WTC11 (cell line): ENCODE data around the gene EHMT1. TPM values are rescaled to one million over a fixed set of nuclear protein-coding genes. Genes with fewer than 3 reads are reported as not detected.
A peak's percentile ranks its signal among the peaks of the same experiment; 100 is the strongest.

ENCODE experiments used
- ATAC-seq: fragments of 200-7000 bp; cut with Tn5 transposase; 2 replicates; pipeline ENCODE4 v1.10.0; 2021; ENCODE audit warnings: mild to moderate bottlenecking, moderate library complexity
- CTCF ChIA-PET: fragments of 300-600 bp; sonication (Branson Sonifier 250); formaldehyde crosslinking; loops from one replicate; lab custom pipeline; 2021; ENCODE audit warnings: antibody characterized with exemption; lab: Charles Lee
- POLR2A ChIA-PET: fragments of 350-600 bp; sonication (Branson Sonifier 250); formaldehyde crosslinking; loops from one replicate; lab custom pipeline; 2021; ENCODE audit warnings: antibody characterized with exemption; lab: Charles Lee
- DNase-seq: peaks from one replicate; pipeline ENCODE4 v3.0.0; 2021; ENCODE audit warnings: low spot score
- H3K27ac Mint-ChIP-seq: 2 replicates; pipeline ENCODE4 v1.8.0; 2021; ENCODE audit warnings: mixed read lengths
- H3K27me3 Mint-ChIP-seq: 2 replicates; pipeline ENCODE4 v1.8.0; 2021; ENCODE audit warnings: low read depth, mild to moderate bottlenecking, moderate library complexity, mixed read lengths
- H3K36me3 Mint-ChIP-seq: 2 replicates; pipeline ENCODE4 v1.8.0; 2021; ENCODE audit warnings: mixed read lengths
- H3K4me1 Mint-ChIP-seq: 2 replicates; pipeline ENCODE4 v1.8.0; 2022; ENCODE audit warnings: mixed read lengths
- H3K4me3 Mint-ChIP-seq: 2 replicates; pipeline ENCODE4 v1.8.0; 2021; ENCODE audit warnings: mild to moderate bottlenecking, moderate library complexity, mixed read lengths
- H3K9me3 Mint-ChIP-seq: 2 replicates; pipeline ENCODE4 v1.8.0; 2021; ENCODE audit warnings: mixed read lengths
- ATF1 ChIP-seq: sonication (generic); formaldehyde crosslinking; IDR thresholded peaks from 2 replicates; pipeline ENCODE4 v1.8.1; 2023; ENCODE audit warnings: mild to moderate bottlenecking, moderate library complexity, missing genetic modification reagents
- CREB1 ChIP-seq: sonication (generic); formaldehyde crosslinking; IDR thresholded peaks from 2 replicates; pipeline ENCODE4 v1.8.0; 2023; ENCODE audit warnings: mild to moderate bottlenecking, missing genetic modification reagents
- ETV6 ChIP-seq: sonication (generic); formaldehyde crosslinking; IDR thresholded peaks from 2 replicates; pipeline ENCODE4 v1.8.1; 2022; ENCODE audit warnings: mild to moderate bottlenecking, missing genetic modification reagents
- FOXJ3 ChIP-seq: sonication (generic); formaldehyde crosslinking; IDR thresholded peaks from 2 replicates; pipeline ENCODE4 v1.9.0; 2021; ENCODE audit warnings: missing genetic modification reagents, mild to moderate bottlenecking, borderline replicate concordance
- HMGXB4 ChIP-seq: sonication (generic); formaldehyde crosslinking; IDR thresholded peaks from 2 replicates; pipeline ENCODE4 v1.8.1; 2023; ENCODE audit warnings: mild to moderate bottlenecking, moderate library complexity, missing genetic modification reagents
- IRF1 ChIP-seq: sonication (generic); formaldehyde crosslinking; IDR thresholded peaks from 2 replicates; pipeline ENCODE4 v1.8.0; 2023; ENCODE audit warnings: missing genetic modification reagents
- IRF2 ChIP-seq: sonication (generic); formaldehyde crosslinking; IDR thresholded peaks from 2 replicates; pipeline ENCODE4 v1.8.0; 2022; ENCODE audit warnings: low read depth, missing genetic modification reagents, borderline replicate concordance
- KAT7 ChIP-seq: sonication (generic); formaldehyde crosslinking; IDR thresholded peaks from 2 replicates; pipeline ENCODE4 v1.8.1; 2023; ENCODE audit warnings: missing genetic modification reagents, mild to moderate bottlenecking, borderline replicate concordance
- MAX ChIP-seq: sonication (generic); formaldehyde crosslinking; IDR thresholded peaks from 2 replicates; pipeline ENCODE4 v1.8.0; 2022; ENCODE audit warnings: mild to moderate bottlenecking, missing genetic modification reagents
- MLX ChIP-seq: sonication (generic); formaldehyde crosslinking; IDR thresholded peaks from 2 replicates; pipeline ENCODE4 v1.8.1; 2023; ENCODE audit warnings: mild to moderate bottlenecking, missing genetic modification reagents, moderate library complexity
- NFATC4 ChIP-seq: fragments of 250-450 bp; sonication (Bioruptor Pico); IDR thresholded peaks from 2 replicates; pipeline ENCODE4 v1.9.0; 2021; ENCODE audit warnings: mild to moderate bottlenecking
- NFE2L1 ChIP-seq: sonication (generic); formaldehyde crosslinking; IDR thresholded peaks from 2 replicates; pipeline ENCODE4 v1.8.1; 2023; ENCODE audit warnings: missing genetic modification reagents
- NR1H2 ChIP-seq: sonication (generic); formaldehyde crosslinking; IDR thresholded peaks from 2 replicates; pipeline ENCODE4 v1.9.0; 2021; ENCODE audit warnings: mild to moderate bottlenecking, moderate library complexity, missing genetic modification reagents
- NR3C1 ChIP-seq: sonication (generic); formaldehyde crosslinking; conservative IDR thresholded peaks from 2 replicates; pipeline ENCODE4 v1.8.1; 2023; ENCODE audit warnings: low read depth, mild to moderate bottlenecking, missing genetic modification reagents
- OVOL2 ChIP-seq: fragments of 250-450 bp; sonication (Bioruptor Pico); IDR thresholded peaks from 2 replicates; pipeline ENCODE4 v1.9.0; 2021; ENCODE audit warnings: mild to moderate bottlenecking, borderline replicate concordance
- RORB ChIP-seq: fragments of 250-450 bp; sonication (Bioruptor Pico); IDR thresholded peaks from 2 replicates; pipeline ENCODE4 v1.9.0; 2021; ENCODE audit warnings: mild to moderate bottlenecking
- SMAD4 ChIP-seq: sonication (generic); formaldehyde crosslinking; IDR thresholded peaks from 2 replicates; pipeline ENCODE4 v1.8.0; 2022; ENCODE audit warnings: mild to moderate bottlenecking, missing genetic modification reagents
- STAT6 ChIP-seq: sonication (generic); formaldehyde crosslinking; conservative IDR thresholded peaks from 2 replicates; pipeline ENCODE4 v1.8.1; 2023; ENCODE audit warnings: mild to moderate bottlenecking, low read depth, missing genetic modification reagents, moderate library complexity
- TCF7 ChIP-seq: sonication (generic); formaldehyde crosslinking; IDR thresholded peaks from 2 replicates; pipeline ENCODE4 v1.8.0; 2022; ENCODE audit warnings: mild to moderate bottlenecking, low read depth, missing genetic modification reagents, moderate library complexity
- TP53 ChIP-seq: sonication (generic); formaldehyde crosslinking; IDR thresholded peaks from 2 replicates; pipeline ENCODE4 v1.8.1; 2023; ENCODE audit warnings: mild to moderate bottlenecking, missing genetic modification reagents
- ZNF281 ChIP-seq: sonication (generic); formaldehyde crosslinking; IDR thresholded peaks from 2 replicates; pipeline ENCODE4 v1.8.0; 2023; ENCODE audit warnings: mild to moderate bottlenecking, missing genetic modification reagents
- ZNF396 ChIP-seq: fragments of 250-450 bp; sonication (Bioruptor Pico); IDR thresholded peaks from 2 replicates; pipeline ENCODE4 v1.8.0; 2021; ENCODE audit warnings: mild to moderate bottlenecking, moderate library complexity, borderline replicate concordance
- total RNA-seq: library from RNA; stranded (reverse); gene quantifications from 3 replicates; pipeline ENCODE4 v1.2.3, GENCODE V29; 2021

Gene EHMT1
- total RNA-seq, 1 experiment from 2014 or later = 170 TPM

GRCh38 chr9:137580209-137580953 lies 38.4 kb upstream of the EHMT1 start:
- Mint-ChIP-seq H3K4me3 (no peak overlapping the region), H3K36me3 (peaks cover 21% of the 10 kb centered on the region), H3K9me3 (no peaks in the 10 kb centered on the region), H3K27me3 (no peaks in the 10 kb centered on the region), H3K4me1 (peaks cover 28% of the 10 kb centered on the region), H3K27ac (peak overlapping the region; percentile 68)
- DNase-seq = no peak
- POLR2A ChIA-PET = interaction anchor here (0.7 to 1.9 kb wide), 3 partner anchors 9 to 85 kb away, joined by 3 to 7 read pairs (median 4); no protein-coding TSS in a partner anchor
- ATAC-seq = no peak
- TF ChIP-seq NR3C1 (no peak), OVOL2 (CRISPR knock-in tag) (no peak), STAT6 (CRISPR knock-in tag) (no peak), SMAD4 (CRISPR knock-in tag) (no peak), RORB (CRISPR knock-in tag) (no peak), NFE2L1 (CRISPR knock-in tag) (no peak), TP53 (CRISPR knock-in tag) (no peak), NR1H2 (CRISPR knock-in tag) (no peak)
- CTCF ChIA-PET = interaction anchor here (1.1 to 4.2 kb wide), 6 partner anchors 11 to 95 kb away, joined by 3 to 51 read pairs (median 8); partner anchors contain the start of genes MRPL41 and ZMYND19

- no peak for ATAC-seq
- ChIA-PET POLR2A (interaction anchor here (1.9 kb wide), 1 partner anchor 8 kb away, joined by 7 read pairs; no protein-coding TSS in a partner anchor), CTCF (interaction anchor here (0.7 to 4.2 kb wide), 7 partner anchors 10 to 123 kb away, joined by 3 to 51 read pairs (median 4); partner anchors contain the start of genes ARRDC1, EHMT1 and ZMYND19)
- no peaks in the 10 kb centered on the region for H3K9me3 Mint-ChIP-seq
- H3K4me3 Mint-ChIP-seq = no peak overlapping the region
- H3K36me3 Mint-ChIP-seq = peaks cover 21% of the 10 kb centered on the region
- no peak for DNase-seq
- no peaks in the 10 kb centered on the region for H3K27me3 Mint-ChIP-seq
- H3K4me1 Mint-ChIP-seq = peaks cover 28% of the 10 kb centered on the region
- no peak overlapping the region for H3K27ac Mint-ChIP-seq
- TF ChIP-seq ETV6 (no peak), CREB1 (CRISPR knock-in tag) (no peak), TCF7 (CRISPR knock-in tag) (no peak), MAX (CRISPR knock-in tag) (no peak), IRF1 (CRISPR knock-in tag) (no peak), NFATC4 (CRISPR knock-in tag) (no peak), NFE2L1 (CRISPR knock-in tag) (no peak), IRF2 (CRISPR knock-in tag) (no peak), FOXJ3 (CRISPR knock-in tag) (no peak), MLX (CRISPR knock-in tag) (no peak), KAT7 (CRISPR knock-in tag) (no peak), HMGXB4 (CRISPR knock-in tag) (no peak), ATF1 (no peak), ZNF396 (no peak), ZNF281 (CRISPR knock-in tag) (no peak)
Observed at GRCh38 chr9:137580954-137581322, 37.9 kb upstream of the EHMT1 start.
